ENCODE measurements around the gene TRIM38. TPM values are rescaled to one million over a fixed set of nuclear protein-coding genes. Genes with fewer than 3 reads are reported as not detected.
"Not testable (repeated sequence)": the region's sequence is repeated elsewhere in the genome, so short reads cannot be mapped to it uniquely, and the experiment has no call there.

The TRIM38 gene
- total and polyA plus RNA-seq, 8 donors = 1.5 to 5.8 (median 2.5) TPM

- Histone ChIP-seq H3K27ac (no peak overlapping the region), H3K4me3 (no peak overlapping the region), H3K36me3 (peaks cover 0 to 13% (median 7%) of the 10 kb centered on the region in 3 donors), H3K27me3 (no peaks in the 10 kb centered on the region), H3K4me1 (peaks cover 0 to 7% (median 0%) of the 10 kb centered on the region in 3 donors), H3K9me3 (no peaks in the 10 kb centered on the region)
- DNase-seq (no peak), ATAC-seq (no peak), FAIRE-seq (no peak)
- WGBS, 2 donors = 90 to 97% methylated on average over 3 of the region's 3 CpGs
- intact Hi-C loops (cut with DNase I) = no loop called here
- no peak for TF ChIP-seq CTCF (IDR thresholded peaks at IDR 0.05)
Observed at GRCh38 chr6:25997921-25998320, 35.3 kb downstream of the TRIM38 start.

DNA sequence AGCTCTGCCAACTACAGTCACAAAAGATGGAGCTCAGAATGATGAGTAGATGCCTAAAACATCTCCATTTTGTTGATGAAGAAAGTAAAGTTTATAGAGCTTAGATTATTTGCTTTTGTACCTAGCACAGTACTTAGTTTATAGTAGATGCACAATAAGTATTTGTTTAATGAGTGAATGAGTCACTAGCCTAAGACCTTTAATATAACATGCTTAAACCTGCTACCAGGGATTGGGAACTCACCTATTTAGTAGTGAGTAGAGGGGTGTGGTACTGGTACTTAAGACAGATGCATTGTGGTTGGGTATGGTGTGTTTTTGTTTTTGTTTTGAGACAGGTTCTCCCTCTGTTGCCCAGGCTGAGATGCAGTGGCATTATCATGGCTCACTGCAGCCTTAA, 35.8 kb downstream of the TRIM38 start:
- Histone ChIP-seq H3K27me3 (no peaks in the 10 kb centered on the region), H3K9me3 (no peaks in the 10 kb centered on the region), H3K27ac (no peak overlapping the region), H3K4me1 (peaks cover 0 to 6% (median 0%) of the 10 kb centered on the region in 3 donors), H3K4me3 (no peak overlapping the region), H3K36me3 (peaks cover 0 to 13% (median 7%) of the 10 kb centered on the region in 3 donors)
- no peak for TF ChIP-seq CTCF (IDR thresholded peaks at IDR 0.05)
- ATAC-seq = no peak
- no peak for FAIRE-seq
- no peak for DNase-seq
- intact Hi-C loops (cut with DNase I) = no loop called here

- 68 to 70% methylated on average over 2 of the region's 2 CpGs for WGBS, 2 donors
- ATAC-seq; H3K9me3 ChIP-seq; H3K4me1 ChIP-seq; H3K4me3 ChIP-seq; intact Hi-C loops (cut with DNase I); FAIRE-seq; DNase-seq; H3K27me3 ChIP-seq; H3K27ac ChIP-seq: not testable (repeated sequence)
- H3K36me3 ChIP-seq = peaks cover 0 to 13% (median 7%) of the 10 kb centered on the region in 3 donors
Observed at GRCh38 chr6:25999225-25999624, 36.6 kb downstream of the TRIM38 start.

- Histone ChIP-seq H3K36me3 (peaks cover 0 to 13% (median 7%) of the 10 kb centered on the region in 3 donors), H3K9me3 (no peaks in the 10 kb centered on the region), H3K27me3 (no peaks in the 10 kb centered on the region), H3K4me3 (no peak overlapping the region), H3K4me1 (no peaks in the 10 kb centered on the region), H3K27ac (no peak overlapping the region)
- DNase-seq = no peak
- 90 to 94% methylated on average over 9 of the region's 9 CpGs for WGBS, 2 donors
- intact Hi-C loops (cut with DNase I) = no loop called here
- no peak for FAIRE-seq
- ATAC-seq = no peak
- TF ChIP-seq CTCF (IDR thresholded peaks at IDR 0.05) = no peak
Observed at GRCh38 chr6:26000366-26001144, 38.0 kb downstream of the TRIM38 start.

DNA sequence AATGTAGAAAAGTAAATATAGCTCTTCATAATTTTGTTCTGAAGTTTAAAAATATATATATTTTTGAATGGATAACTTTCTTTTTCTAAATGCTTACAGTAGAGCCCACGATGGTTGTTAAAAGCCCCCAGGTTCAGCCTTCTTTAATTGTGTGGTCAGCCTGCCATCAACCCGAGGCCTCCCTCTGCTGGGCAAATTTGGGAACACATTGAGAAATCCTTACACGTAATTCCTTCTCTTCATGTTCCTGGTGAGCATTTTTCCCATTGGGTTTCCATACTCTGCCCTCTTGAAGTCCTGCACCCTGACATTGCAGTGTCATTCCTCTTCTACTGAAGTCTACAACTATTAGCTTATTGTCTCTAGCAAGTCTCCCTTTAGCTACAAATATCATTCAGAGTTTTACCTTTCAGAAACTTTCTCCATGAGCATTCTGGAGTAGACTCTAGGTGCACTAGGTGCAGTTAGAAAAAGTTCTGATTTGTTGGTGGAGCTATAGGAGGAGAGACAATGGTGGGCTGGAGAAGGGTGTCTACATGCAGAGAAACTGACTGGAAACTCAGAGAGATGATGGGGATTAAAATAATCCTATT, 40.6 kb downstream of the TRIM38 start:
- FAIRE-seq = no peak
- peak; percentile 56 to 73 (median 62) for TF ChIP-seq CTCF (IDR thresholded peaks at IDR 0.05)
- H3K27me3 ChIP-seq = no peaks in the 10 kb centered on the region
- intact Hi-C loops (cut with DNase I) = no loop called here
- DNase-seq = peak in 3 of 6 donors; percentile 34 to 58 (median 39)
- peaks cover 0 to 10% (median 5%) of the 10 kb centered on the region in 3 donors for H3K36me3 ChIP-seq
- H3K9me3 ChIP-seq = no peaks in the 10 kb centered on the region
- no peaks in the 10 kb centered on the region for H3K4me1 ChIP-seq
- peak; percentile 58 to 91 (median 86) for ATAC-seq
- WGBS, 2 donors = 2 to 6% methylated on average over 3 of the region's 3 CpGs
- no peak overlapping the region for H3K27ac ChIP-seq
- no peak overlapping the region for H3K4me3 ChIP-seq

Data from pancreas (tissue), 10 donors.